Panc1 (cell line): ENCODE results near the gene ISLR2. TPM values are rescaled to one million over a fixed set of nuclear protein-coding genes. Genes with fewer than 3 reads are reported as not detected.

ENCODE experiments used
- ATAC-seq: fragments of 200-7000 bp; cut with Tn5 transposase; 2 replicates; pipeline ENCODE4 v1.9.1; 2020; ENCODE audit warnings: mild to moderate bottlenecking, moderate library complexity
- BruUV-seq: library from RNA; stranded (reverse); fragments of 400-500 nt; replicated peaks from 2 replicates; lab custom pipeline; 2021; lab: Mats Ljungman, UMichigan
- CTCF ChIA-PET: fragments of 300-600 bp; sonication (Branson Sonifier 250); formaldehyde crosslinking; loops from one replicate; lab custom pipeline; 2022; ENCODE audit warnings: antibody characterized with exemption; lab: Charles Lee
- POLR2A ChIA-PET: fragments of 300-600 bp; sonication (Branson Sonifier 250); formaldehyde crosslinking; loops from one replicate; lab custom pipeline; 2022; ENCODE audit warnings: antibody characterized with exemption; lab: Charles Lee
- DNase-seq: peaks from one replicate; pipeline ENCODE4 v3.0.0-alpha.2; 2010; ENCODE audit warnings: low read depth, low spot score
- H3K27ac ChIP-seq: 2 replicates; pipeline ENCODE4 v1.5.1; 2011; ENCODE audit warnings: mild to moderate bottlenecking, low read length, inconsistent platforms
- H3K27me3 ChIP-seq: fragments of 200-500 bp; sonication (Bioruptor generic); 2 replicates; pipeline ENCODE4 v1.6.0; 2014; ENCODE audit warnings: low read length, inconsistent platforms; ENCODE audit not compliant: control insufficient read depth, insufficient read depth
- H3K36me3 ChIP-seq: fragments of 200-500 bp; sonication (Bioruptor generic); 2 replicates; pipeline ENCODE4 v1.5.1; 2014; ENCODE audit warnings: inconsistent platforms, mild to moderate bottlenecking, low read length, moderate library complexity; ENCODE audit not compliant: control insufficient read depth, insufficient read depth
- H3K4me1 ChIP-seq: 2 replicates; pipeline ENCODE4 v1.5.1; 2011; ENCODE audit warnings: inconsistent platforms, mild to moderate bottlenecking, low read length, moderate library complexity; ENCODE audit not compliant: control insufficient read depth, insufficient read depth
- H3K4me3 ChIP-seq, 2 experiments: 2 replicates each; pipeline ENCODE4 v1.5.1; 2011 to 2012; ENCODE audit warnings: low read depth in 2 of 2, low read length in 2 of 2, mild to moderate bottlenecking in 2 of 2, inconsistent platforms in 1 of 2, moderate library complexity in 1 of 2
- H3K9me3 ChIP-seq: fragments of 200-500 bp; sonication (Bioruptor generic); 2 replicates; pipeline ENCODE4 v1.5.1; 2014; ENCODE audit warnings: low read depth, mild to moderate bottlenecking, inconsistent platforms, low read length, moderate library complexity; ENCODE audit not compliant: control insufficient read depth, insufficient read depth
- POLR2AphosphoS5 ChIP-seq: IDR thresholded peaks from 2 replicates; pipeline ENCODE4 v1.6.1; 2012; ENCODE audit warnings: mild to moderate bottlenecking, low read depth, low read length, moderate library complexity
- SIN3A ChIP-seq: IDR thresholded peaks from 2 replicates; pipeline ENCODE4 v1.6.1; 2012; ENCODE audit warnings: low read depth, mild to moderate bottlenecking, low read length, moderate library complexity, borderline replicate concordance; ENCODE audit not compliant: insufficient read depth
- TCF7L2 ChIP-seq: IDR thresholded peaks from 2 replicates; pipeline ENCODE4 v1.6.1; 2011; ENCODE audit warnings: mild to moderate bottlenecking, low read depth, low read length, inconsistent platforms
- in situ Hi-C: cut with HindIII; loops from 2 replicates; pipeline ENCODE4 v1.10.0; 2016; ENCODE audit warnings: low sequenced_read_pairs, low pct_unique_long_range_greater_than_20kb
- intact Hi-C: fragments of 100-400 bp; cut with micrococcal nuclease; formaldehyde crosslinking; loops from one replicate; pipeline ENCODE4 v1.10.0; 2022; ENCODE audit not compliant: unreplicated experiment
- total RNA-seq: library from RNA; stranded (reverse); gene quantifications from one replicate; pipeline ENCODE4 v1.2.1, GENCODE V29; 2021; ENCODE audit not compliant: unreplicated experiment
- TF ChIP-seq, protein P1 (sequence below): fragments of 450-650 bp; IDR thresholded peaks from 2 replicates; pipeline ENCODE4 v1.5.1; 2017; ENCODE audit warnings: mild to moderate bottlenecking
- TF ChIP-seq, protein P2 (sequence below), 2 experiments: IDR thresholded peaks; 2 replicates each; pipeline ENCODE4 v1.6.1; 2011 to 2012; ENCODE audit warnings: low read depth in 2 of 2, control low read depth in 1 of 2, low read length in 1 of 2, mild to moderate bottlenecking in 1 of 2, moderate library complexity in 1 of 2; ENCODE audit not compliant: insufficient read depth in 1 of 2

ISLR2 gene
- total RNA-seq, 1 experiment from 2014 or later, result 0.36 TPM

- no peak for ATAC-seq
- intact Hi-C loops, result no loop called here
- no peak overlapping the region for H3K27ac ChIP-seq
These were observed 49.8 kb downstream of the ISLR2 start for GRCh38 chr15:74179983-74180880.

DNA sequence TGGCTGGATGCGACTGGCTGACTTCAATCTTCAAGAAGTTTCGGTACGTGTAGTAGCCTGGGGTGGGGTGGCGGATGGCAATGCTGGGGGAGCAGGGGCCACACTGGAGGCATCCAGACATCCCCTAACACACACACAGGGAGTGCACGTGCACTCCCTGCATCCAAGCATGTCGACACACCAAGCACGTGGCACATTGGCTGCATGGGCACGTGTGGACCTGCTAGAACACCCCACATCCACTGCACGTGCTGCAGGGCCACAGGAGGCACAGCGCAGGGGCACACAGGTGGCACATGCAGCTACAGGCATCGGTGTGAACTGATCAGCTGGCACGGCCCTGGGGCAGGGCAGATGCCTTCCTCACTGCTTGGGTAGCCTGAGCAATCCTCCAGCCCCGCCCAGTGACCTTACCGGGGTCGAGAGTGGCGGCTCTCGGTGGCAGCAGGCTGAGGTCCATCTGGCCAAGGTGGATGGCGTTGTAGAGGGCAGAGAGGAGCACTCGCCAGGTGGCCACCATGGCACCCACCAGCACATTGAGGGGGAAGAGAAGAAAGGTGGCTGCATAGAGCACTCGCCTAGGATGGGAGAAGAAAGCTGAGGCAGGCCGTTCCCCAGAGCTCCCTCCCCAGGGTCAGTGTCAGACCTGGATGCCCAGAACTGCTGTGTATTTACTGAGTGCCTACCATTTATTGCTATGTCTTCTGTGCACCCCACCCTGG, 50.7 kb downstream of the ISLR2 start:
- DNase-seq (no peak), ATAC-seq (no peak)
- ChIA-PET CTCF (no interaction called here), POLR2A (no interaction called here)
- no TSS peak for BruUV-seq
- TF ChIP-seq, protein P1, sequence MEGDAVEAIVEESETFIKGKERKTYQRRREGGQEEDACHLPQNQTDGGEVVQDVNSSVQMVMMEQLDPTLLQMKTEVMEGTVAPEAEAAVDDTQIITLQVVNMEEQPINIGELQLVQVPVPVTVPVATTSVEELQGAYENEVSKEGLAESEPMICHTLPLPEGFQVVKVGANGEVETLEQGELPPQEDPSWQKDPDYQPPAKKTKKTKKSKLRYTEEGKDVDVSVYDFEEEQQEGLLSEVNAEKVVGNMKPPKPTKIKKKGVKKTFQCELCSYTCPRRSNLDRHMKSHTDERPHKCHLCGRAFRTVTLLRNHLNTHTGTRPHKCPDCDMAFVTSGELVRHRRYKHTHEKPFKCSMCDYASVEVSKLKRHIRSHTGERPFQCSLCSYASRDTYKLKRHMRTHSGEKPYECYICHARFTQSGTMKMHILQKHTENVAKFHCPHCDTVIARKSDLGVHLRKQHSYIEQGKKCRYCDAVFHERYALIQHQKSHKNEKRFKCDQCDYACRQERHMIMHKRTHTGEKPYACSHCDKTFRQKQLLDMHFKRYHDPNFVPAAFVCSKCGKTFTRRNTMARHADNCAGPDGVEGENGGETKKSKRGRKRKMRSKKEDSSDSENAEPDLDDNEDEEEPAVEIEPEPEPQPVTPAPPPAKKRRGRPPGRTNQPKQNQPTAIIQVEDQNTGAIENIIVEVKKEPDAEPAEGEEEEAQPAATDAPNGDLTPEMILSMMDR, result no peak
- TF ChIP-seq, protein P2, sequence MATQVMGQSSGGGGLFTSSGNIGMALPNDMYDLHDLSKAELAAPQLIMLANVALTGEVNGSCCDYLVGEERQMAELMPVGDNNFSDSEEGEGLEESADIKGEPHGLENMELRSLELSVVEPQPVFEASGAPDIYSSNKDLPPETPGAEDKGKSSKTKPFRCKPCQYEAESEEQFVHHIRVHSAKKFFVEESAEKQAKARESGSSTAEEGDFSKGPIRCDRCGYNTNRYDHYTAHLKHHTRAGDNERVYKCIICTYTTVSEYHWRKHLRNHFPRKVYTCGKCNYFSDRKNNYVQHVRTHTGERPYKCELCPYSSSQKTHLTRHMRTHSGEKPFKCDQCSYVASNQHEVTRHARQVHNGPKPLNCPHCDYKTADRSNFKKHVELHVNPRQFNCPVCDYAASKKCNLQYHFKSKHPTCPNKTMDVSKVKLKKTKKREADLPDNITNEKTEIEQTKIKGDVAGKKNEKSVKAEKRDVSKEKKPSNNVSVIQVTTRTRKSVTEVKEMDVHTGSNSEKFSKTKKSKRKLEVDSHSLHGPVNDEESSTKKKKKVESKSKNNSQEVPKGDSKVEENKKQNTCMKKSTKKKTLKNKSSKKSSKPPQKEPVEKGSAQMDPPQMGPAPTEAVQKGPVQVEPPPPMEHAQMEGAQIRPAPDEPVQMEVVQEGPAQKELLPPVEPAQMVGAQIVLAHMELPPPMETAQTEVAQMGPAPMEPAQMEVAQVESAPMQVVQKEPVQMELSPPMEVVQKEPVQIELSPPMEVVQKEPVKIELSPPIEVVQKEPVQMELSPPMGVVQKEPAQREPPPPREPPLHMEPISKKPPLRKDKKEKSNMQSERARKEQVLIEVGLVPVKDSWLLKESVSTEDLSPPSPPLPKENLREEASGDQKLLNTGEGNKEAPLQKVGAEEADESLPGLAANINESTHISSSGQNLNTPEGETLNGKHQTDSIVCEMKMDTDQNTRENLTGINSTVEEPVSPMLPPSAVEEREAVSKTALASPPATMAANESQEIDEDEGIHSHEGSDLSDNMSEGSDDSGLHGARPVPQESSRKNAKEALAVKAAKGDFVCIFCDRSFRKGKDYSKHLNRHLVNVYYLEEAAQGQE (IDR thresholded peaks at IDR 0.05; ENCODE audit: insufficient read depth in 1 of 2, low read depth in 2 of 2, low read length in 1 of 2), result no peak
- TF ChIP-seq POLR2AphosphoS5 (no peak), TCF7L2 (no peak), SIN3A (no peak)
- H3K27ac ChIP-seq, result no peak overlapping the region
- no peaks in the 10 kb centered on the region for H3K27me3 ChIP-seq
- no peaks in the 10 kb centered on the region for H3K9me3 ChIP-seq
- H3K4me3 ChIP-seq, result no peak overlapping the region
- in situ Hi-C loops, result no loop called here
- peaks cover 13% of the 10 kb centered on the region for H3K4me1 ChIP-seq
- no peaks in the 10 kb centered on the region for H3K36me3 ChIP-seq
- intact Hi-C loops, result no loop called here

More at GRCh38 chr15:74179983-74180880, 49.8 kb downstream of the ISLR2 start:
- CTCF ChIA-PET, result no interaction called here
- Histone ChIP-seq H3K36me3 (no peaks in the 10 kb centered on the region), H3K27me3 (no peaks in the 10 kb centered on the region), H3K9me3 (no peaks in the 10 kb centered on the region), H3K4me1 (peaks cover 13% of the 10 kb centered on the region), H3K4me3 (no peak overlapping the region)
- no TSS peak for BruUV-seq
- TF ChIP-seq, protein P1, result no peak
- no peak for TF ChIP-seq POLR2AphosphoS5
- TF ChIP-seq TCF7L2, result no peak
- TF ChIP-seq SIN3A, result no peak
- TF ChIP-seq, protein P2 (IDR thresholded peaks at IDR 0.05; ENCODE audit: insufficient read depth in 1 of 2, low read depth in 2 of 2, low read length in 1 of 2), result no peak
- no peak for DNase-seq
- in situ Hi-C loops, result no loop called here
- POLR2A ChIA-PET, result no interaction called here
